Stimulated activated CD8-positive, alpha-beta memory T cell treated with anti-CD3 and anti-CD28 coated beads, Interleukin-15, amount 100 ng/mL, for 1 hour (primary cell): ENCODE measurements around the gene SMG5.

Source experiments
- DNase-seq: peaks from one replicate; pipeline ENCODE4 v3.0.0-alpha.2; 2020; ENCODE audit warnings: low read depth

The SMG5 gene

DNA sequence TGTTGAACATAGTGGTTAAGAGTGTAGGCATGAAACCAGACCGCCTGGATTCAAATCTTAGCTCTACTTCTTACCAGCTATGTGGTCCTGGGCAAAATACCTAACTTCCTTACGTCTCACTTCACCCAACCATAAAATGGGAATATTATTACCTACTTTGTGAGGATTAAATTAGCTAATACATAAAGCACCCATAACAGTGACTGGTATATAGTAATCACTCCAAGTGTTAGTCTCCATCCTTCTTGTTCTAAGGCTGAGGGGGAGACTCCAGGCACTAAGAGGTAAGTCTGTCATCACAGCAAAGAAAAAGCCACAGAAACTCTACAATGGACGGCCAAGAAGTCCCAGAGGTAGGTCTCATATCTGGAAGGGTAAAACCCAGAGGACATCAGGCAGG, 2.8 kb downstream of the SMG5 start:
- DNase-seq = no peak

- no peak for DNase-seq
Observed at GRCh38 chr1:156276966-156277381, 5.7 kb downstream of the SMG5 start.

DNA sequence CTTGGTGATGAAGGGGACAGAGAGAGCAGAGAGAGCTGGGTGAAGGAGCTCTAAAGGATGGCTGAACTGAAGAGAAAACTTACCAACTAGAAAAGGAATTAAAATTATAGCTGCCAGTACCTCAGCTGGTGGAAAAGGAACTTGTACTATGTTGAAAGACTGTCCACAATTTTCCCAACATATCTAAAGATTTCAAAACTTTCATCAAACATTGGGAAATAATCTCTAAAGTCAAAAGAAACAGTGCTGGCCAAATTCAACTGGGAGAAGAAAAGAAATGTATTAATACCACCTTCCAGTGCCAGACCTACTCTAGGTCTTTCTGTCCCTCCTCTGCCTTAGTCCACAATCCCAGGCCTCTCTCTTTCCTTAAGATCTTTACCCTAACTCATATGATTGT, 6.1 kb downstream of the SMG5 start:
- DNase-seq = no peak

GRCh38 chr1:156270314-156270713, 12.3 kb downstream of the SMG5 start:
- DNase-seq = no peak

GRCh38 chr1:156268336-156268735, 14.3 kb downstream of the SMG5 start:
- DNase-seq = no peak

DNA sequence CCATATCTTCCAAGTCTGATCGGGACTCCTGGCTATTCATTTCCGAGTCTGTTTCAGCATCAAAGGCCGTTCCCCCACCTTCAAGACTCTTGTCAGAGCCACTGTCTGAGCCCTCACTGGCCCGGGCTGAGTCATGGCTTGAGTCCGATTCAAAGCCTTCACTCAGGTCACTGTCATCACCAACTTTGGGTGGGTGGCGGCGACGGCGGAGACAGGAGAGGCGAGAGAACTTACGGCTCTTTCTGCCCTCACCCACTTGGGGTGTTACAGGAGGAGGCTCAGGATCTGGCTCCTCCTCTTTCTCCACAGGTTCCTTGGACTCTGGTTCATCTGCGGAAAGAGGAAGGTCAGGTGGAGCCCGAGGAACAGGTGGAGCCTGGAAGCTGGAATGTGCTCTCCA, 16.6 kb downstream of the SMG5 start:
- DNase-seq = no peak

DNA sequence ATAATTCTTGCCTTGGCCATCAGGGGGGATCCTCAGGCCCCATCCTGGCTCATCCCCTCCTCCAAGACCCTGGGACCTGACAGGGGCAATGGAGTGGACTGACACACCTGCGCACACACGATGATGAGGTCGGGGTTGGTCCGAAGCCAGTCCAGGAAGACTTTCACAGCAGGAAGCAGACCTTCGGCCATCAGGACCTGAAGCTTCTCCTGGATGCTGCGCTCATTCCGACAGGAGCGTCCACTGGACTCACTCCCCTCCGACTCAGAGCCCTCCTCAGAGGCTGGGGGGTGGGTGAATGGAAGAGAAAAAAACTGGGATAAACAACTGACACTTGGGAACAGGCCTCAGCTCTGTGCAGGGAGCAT, 19.4 kb downstream of the SMG5 start:
- DNase-seq = no peak

DNA sequence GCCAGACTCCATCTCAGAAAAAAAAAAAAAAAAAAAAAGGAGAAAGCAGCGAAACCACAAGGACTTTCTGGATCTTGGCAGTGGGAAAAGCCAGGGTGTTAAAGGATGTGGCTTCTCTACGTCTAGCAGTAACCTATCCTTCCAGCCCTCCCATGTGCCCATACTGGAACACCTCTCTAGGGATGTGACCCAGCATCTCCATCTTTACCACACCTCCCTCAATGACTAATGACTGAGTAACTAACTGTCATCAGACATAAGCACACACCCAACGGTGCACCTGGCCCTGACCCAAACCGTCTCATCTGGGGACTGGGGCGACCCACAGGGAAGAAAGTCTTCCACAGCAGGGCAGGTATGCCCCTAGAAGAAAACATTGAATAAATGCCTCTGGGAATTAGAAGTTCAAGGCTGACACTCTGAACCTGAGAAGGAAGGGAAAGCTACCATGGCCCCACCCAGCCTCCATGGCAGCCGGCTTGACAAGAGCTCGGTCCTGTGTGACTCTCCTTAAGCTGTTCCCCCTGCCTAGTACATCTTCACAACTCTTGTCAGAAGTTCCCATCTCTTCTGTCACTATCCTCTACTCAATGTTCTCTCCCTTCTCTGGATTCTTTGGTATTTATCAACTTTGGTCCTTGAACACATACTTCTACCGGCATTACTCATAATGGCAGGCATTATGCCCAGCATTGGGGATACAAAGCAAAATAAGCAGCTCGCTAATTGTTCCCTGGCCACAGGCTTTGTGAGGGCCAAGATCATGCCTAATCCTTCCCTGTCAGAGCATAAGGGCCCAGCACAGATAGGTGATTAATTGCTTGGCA, 20.0 kb downstream of the SMG5 start:
- no peak for DNase-seq

GRCh38 chr1:156260896-156261295, 21.7 kb downstream of the SMG5 start:
- no peak for DNase-seq

- DNase-seq = no peak
Observed at GRCh38 chr1:156259805-156260204, 22.8 kb downstream of the SMG5 start.

GRCh38 chr1:156258859-156259258, 23.8 kb downstream of the SMG5 start:
- no peak for DNase-seq

GRCh38 chr1:156257711-156258110, 24.9 kb downstream of the SMG5 start:
- DNase-seq = no peak

DNA sequence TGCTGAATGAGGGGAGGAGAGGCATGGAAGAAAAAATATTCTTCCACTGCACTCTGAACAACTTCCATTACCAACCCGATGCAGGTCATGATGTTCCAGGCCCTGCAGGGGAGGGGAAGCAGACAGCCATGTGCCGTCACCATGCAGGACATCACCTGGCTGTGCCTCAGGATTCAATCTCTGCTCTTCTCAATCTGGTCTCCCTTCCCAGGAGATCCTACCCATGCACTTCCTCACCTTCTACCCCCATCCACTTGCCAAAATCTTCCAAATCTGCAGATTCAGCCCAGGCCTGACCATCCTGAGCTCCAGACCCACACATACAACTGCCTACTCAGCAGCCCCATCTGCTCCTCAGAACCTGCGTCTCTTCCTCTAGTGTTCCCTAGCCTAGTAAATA, 29.0 kb downstream of the SMG5 start:
- no peak for DNase-seq

- DNase-seq = no peak
Observed at GRCh38 chr1:156251527-156251926, 31.1 kb downstream of the SMG5 start.

- no peak for DNase-seq
Observed at GRCh38 chr1:156249593-156249992, 33.0 kb downstream of the SMG5 start.

DNA sequence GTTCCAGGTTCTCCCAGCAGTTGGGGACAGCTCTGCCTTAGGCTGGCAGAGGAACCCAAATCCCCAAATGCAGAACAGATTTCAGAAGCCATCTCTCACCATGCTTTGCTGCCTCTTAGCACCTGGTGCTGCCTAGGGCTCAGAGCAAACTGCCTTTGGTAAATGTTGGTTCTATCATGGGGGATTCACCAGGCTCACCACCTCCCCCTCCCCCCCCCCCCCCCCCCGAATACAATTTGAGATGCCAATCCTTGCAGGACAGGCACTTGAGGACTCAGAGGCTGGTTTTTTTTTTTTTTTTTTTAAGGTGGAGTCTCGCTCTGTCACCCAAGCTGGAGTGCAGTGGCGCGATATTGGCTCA, 34.3 kb downstream of the SMG5 start:
- no peak for DNase-seq

DNA sequence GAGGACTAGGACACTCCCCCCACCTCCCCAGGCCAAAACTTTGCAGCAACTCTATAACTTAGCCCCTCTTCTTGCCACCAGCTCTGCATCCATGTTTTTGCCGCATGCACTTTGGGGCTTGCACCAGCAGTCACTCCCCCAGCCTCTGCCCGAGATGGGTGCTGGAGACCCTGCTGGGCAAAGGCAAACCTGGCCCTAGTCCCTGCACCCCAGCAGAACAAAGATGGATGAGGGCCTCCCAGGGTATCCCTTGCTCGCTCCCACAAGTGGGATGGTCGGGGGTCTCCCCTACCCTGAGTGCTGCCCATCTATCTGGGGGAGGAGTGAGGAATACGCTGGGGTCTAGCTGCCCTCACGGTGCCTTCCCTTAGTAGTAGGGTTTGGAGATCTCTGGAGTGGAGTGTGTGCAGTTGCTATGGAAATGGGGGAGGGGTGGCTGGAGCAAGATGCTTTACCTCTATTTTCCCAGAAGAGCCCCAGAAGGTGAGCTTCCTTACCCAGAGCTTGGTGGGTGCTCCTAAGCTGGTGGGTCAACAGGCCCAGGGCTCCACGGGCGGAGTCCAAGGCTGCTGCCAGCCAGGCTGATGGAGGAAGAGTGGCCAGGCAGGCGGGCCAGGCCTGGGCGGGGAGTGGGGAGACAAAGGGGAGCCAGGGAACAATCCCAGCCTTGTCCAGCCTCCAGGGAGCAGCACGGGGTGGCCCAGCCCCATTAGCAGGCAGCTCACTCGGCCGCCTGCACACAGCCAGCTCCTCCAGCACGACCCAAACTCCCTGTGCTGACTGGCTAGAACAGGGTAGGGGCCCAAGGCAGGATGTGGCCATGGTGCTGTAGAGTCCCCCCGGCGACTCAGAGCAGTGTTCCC, 34.9 kb downstream of the SMG5 start, which contains the start of gene PAQR6:
PAQR6 (minus strand) TSS at position 597 of the 863 bp plus-strand sequence. CDS start 1,325 bp downstream, outside the sequence.
- no peak for DNase-seq

GRCh38 chr1:156246781-156247459, 35.7 kb downstream of the SMG5 start:
- DNase-seq = no peak

DNA sequence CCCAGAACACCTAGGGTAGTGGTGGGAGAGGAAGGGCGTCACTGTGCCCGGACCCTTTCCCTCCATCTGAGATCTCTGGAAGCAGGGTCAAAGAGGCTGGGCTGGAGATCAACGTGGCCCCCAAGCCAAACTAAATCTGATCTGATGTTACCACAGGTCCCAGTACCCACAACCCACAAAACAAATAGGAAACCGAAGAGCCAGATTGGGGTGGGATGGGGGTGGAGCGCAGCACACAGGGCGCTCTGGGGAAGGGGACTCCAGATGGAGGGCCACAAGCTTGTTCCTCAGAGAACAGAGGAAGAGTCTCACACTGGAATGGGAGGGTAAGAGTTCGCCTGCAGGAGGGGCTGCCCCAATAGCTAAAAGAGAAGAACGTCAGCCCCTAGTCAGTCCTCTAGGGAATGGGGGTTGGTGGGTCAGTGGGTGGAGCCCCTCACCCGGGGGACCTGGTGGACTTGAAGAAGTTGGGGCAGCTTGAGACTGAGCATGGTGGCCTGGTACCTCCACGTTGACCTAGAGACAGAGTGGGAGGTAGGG, 36.3 kb downstream of the SMG5 start:
- DNase-seq = no peak

DNA sequence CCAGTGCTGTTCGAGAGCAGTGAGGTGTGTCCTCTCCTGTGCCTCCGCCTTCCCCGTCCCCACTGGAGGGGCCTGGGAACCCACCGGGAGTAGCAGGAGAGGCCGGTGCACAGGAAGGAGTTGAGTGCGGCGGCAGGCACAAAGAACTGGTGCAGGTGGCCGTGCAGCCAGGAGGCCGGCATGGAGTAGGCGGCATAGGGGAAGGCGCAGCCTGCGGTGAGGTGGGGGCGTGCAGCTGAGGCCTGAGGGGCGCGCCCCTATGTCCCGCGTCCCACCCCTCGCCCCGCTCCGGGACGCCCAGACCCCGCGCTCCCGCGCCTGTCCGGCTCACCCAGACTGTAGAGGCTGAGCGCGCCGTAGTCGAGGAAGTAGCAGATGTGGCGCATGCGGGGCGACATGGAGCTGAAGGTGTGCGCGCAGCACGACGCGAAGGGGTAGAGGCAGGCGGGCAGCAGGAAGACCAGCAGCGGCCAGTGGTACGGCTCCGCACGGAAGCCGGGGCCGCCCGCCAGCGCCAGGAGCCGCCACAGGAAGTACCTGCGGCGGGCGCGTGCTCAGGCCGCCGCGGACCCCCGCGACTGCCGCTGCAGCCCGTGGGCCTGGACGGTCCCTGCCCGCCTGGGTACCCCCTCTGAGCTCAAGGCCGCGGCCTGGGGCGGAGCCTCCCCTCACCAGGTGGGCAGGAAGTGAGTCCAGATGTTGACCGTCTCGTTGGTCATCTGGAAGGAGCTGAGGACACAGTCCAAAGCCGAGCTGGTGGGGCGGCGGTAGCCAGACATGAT, 37.0 kb downstream of the SMG5 start:
- no peak for DNase-seq

DNA sequence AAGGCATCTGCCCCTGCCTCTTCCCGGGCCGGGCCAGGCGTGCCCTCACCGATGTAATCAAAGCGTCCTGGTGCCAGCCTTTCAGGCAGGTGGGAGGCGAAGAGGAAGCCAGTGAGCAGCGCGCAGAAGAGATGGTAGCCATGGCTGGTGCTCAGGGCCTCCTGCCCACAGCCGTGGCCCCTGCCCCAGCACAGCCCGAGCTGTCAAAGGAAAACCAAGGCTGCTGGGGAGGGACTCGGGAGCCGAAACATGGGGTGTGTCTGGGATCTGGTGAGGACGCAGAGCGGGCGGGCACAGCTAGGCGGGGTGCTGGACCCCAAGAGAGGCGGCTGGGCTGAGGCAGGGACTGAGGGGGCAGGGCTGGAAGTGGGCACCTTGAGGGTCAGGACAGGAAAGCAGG, 37.9 kb downstream of the SMG5 start:
- no peak for DNase-seq

DNA sequence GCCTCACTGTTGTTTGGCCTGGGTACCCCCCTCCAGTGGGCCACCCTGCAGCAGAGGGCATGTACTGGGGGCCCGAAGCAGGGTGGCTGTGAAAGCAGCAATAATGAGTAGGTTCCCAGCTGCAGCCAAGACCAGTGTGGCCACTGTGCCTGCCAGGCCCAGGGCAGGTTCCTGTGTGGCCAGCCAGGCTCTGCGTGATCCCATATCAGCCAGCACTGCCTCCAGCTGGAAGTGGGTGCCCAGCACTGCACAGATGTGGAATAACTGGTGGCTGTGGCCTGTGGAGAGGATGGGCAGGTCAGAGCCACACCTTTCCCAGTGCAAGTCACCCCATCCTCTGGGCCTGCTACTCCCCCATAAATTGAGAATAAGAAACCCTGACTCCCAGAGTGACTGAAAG, 38.5 kb downstream of the SMG5 start:
- DNase-seq = no peak
